NCI-H1436 (cell line): ENCODE data around the gene SNX9.
"Not testable (repeated sequence)": the region's sequence is repeated elsewhere in the genome, so short reads cannot be mapped to it uniquely, and the experiment has no call there.

ENCODE experiments used
- DNase-seq: peaks from one replicate; lab custom pipeline; 2025; lab: John Stamatoyannopoulos, UW

Gene SNX9

GRCh38 chr6:157831424-157832249, 8.6 kb downstream of the SNX9 start:
- no peak for DNase-seq

GRCh38 chr6:157832250-157832967, 9.4 kb downstream of the SNX9 start:
- no peak for DNase-seq

GRCh38 chr6:157834549-157834948, 11.5 kb downstream of the SNX9 start:
- DNase-seq, result no peak

GRCh38 chr6:157838718-157839430, 15.8 kb downstream of the SNX9 start:
- no peak for DNase-seq

GRCh38 chr6:157839606-157840005, 16.6 kb downstream of the SNX9 start:
- DNase-seq, result no peak

- no peak for DNase-seq
Measured at GRCh38 chr6:157840261-157840660, 17.2 kb downstream of the SNX9 start.

- no peak for DNase-seq
Measured at GRCh38 chr6:157840776-157841175, 17.7 kb downstream of the SNX9 start.

GRCh38 chr6:157841211-157841840, 18.3 kb downstream of the SNX9 start:
- no peak for DNase-seq

GRCh38 chr6:157842212-157842611, 19.2 kb downstream of the SNX9 start:
- DNase-seq, result no peak

GRCh38 chr6:157844196-157844595, 21.1 kb downstream of the SNX9 start:
- not testable (repeated sequence) for DNase-seq

GRCh38 chr6:157845493-157846259, 22.6 kb downstream of the SNX9 start:
- DNase-seq, result no peak

- no peak for DNase-seq
Measured at GRCh38 chr6:157847846-157848245, 24.8 kb downstream of the SNX9 start.

GRCh38 chr6:157848693-157849092, 25.6 kb downstream of the SNX9 start:
- DNase-seq, result no peak

GRCh38 chr6:157849288-157850017, 26.4 kb downstream of the SNX9 start:
- no peak for DNase-seq

- no peak for DNase-seq
Measured at GRCh38 chr6:157850030-157850429, 27.0 kb downstream of the SNX9 start.

GRCh38 chr6:157853018-157853805, 30.2 kb downstream of the SNX9 start:
- no peak for DNase-seq

GRCh38 chr6:157853902-157854502, 31.0 kb downstream of the SNX9 start:
- no peak for DNase-seq

- no peak for DNase-seq
Measured at GRCh38 chr6:157855325-157855724, 32.3 kb downstream of the SNX9 start.

GRCh38 chr6:157855804-157856203, 32.8 kb downstream of the SNX9 start:
- DNase-seq, result not testable (repeated sequence)
